Inferior parietal cortex (tissue), 1 donor: ENCODE measurements around the gene LAMA5.

Source experiments
- DNase-seq: peaks from one replicate; pipeline ENCODE4 v3.0.0-alpha.2; 2016; ENCODE audit errors: extremely low spot score

LAMA5 gene

DNA sequence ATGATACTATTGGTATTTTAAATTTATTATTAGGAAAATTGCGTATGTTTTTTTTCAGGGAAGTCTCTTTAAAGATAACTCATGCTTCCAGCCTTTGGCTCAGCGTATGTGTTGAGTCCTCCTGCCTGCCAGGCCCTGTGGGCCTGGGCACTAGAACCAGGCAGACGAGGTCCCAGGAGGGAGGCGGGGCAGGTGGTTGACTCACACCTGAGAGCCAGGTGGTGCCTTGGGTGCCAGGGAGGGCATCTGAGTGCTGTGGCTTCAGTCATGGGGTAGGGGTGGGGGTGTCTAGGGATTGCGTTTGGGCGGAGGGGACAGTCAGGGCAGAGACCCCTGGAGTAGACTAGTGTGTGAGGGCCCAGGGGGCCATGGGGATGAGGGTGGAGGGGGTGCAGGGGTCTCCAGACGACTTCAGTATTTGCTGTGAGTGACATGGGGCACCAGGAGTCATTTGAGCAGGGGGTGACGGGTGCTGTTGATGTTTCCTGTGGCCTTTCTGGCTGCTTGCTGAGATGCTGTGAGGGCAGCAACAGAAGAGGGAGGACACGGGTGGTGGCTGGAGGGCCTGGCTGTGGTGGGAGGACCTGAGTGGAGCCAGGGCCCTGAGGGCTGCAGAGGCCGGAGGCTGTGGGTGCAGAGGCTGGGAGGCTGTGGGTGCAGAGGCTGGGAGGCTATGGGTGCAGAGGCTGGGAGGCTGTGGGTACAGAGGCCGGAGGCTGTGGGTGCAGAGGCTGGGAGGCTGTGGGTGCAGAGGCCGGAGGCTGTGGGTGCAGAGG, 79.2 kb downstream of the LAMA5 start:
- DNase-seq = no peak

DNA sequence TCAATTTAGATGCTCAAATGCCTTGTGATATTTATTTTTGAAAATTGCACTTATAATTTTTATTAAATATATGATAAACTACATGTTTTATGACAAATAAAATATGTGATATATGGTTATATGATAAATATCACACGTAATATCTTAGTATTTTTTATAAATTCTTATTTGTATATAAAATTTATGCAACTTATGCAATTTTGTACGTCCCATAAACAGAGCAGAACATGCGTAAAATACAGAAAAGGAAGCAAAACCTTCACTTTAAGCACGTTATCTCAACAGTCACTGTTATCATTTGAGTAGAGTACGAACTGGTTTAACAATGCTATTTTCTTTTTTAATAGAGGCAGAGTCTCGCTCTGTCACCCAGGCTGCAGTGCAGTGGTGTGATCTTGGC, 80.0 kb downstream of the LAMA5 start:
- DNase-seq = no peak

DNA sequence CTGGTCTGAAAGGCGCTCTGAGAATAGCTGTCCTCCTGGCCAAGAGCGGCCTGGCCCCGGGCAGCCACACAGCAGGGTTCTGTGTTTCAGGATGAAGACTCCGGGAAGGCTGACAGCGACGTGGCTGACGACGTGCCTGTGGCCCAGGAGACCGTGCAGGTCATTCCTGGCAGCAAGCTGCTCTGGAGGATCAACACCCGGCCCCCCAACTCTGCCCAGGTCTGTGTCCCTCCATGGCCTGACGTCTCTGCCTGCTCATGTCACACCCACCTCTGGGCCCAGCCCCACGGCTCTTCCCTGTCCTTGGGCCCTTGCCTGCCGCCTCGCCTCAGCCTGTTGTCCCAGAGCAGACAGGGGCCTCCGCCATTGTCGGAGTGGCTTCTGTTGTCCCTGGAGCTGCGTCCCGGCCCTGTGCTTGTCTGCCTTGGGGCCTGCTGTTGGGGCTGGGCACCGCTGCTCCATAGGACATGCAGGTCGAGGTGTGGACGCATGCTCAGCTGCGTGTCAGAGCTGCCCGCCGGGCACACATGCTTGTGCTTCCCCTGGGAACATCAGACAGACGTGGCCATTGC, 80.5 kb downstream of the LAMA5 start:
- no peak for DNase-seq

DNA sequence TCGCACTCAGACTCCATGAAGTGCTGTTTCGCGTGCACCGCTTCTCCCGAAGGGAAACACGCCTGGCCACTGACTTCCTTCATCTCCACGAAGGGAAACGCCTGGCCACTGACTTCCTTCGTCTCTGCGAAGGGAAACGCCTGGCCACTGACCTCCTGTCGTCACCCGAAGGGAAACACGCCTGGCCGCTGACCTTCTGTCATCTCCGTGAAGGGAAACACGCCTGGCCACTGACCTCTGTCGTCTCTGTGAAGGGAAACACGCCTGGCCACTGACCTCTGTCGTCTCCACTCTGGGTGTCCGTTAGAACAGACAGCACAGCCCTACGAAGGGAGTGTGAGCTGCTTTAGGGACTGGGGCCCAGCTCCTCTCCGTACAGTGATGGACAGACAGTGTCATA, 81.4 kb downstream of the LAMA5 start:
- no peak for DNase-seq

DNA sequence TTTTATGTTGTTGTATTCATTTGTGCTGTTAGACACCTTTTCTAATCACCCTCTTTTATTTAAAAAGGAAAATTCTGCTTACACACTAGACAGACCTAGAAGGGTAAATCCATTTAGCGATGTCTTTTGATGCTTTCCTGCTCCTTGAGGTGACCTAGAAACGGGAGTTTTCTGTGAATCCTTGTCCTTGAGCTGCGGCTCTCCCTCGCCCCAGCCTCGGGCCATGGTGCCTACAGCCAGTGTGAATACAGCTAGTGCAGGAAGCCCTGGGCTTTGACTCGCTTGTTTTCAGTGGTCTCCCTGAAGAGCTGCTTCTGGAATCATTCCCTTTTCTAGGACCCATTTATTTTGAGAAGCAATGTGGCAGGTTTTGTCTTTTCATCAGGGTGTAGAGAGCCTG, 82.0 kb downstream of the LAMA5 start:
- no peak for DNase-seq

DNA sequence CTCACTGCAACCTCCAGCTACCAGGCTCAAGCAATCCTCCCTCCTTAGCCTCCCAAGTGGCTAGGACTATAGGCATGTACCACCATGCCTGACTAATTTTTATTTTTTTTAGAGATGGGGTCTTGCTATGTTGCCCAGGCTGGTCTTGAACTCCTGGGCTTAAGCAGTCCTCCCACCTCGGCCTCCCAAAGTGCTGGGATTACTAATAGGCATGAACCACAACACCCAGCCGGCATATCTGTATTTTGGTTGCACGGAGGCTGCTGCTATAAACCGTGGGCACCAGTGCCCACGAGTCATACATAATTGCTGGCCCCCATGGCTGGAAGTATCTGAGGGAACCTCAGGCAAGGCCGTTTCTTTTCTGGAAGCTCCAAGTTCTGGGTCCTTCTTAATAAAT, 82.7 kb downstream of the LAMA5 start:
- no peak for DNase-seq

DNA sequence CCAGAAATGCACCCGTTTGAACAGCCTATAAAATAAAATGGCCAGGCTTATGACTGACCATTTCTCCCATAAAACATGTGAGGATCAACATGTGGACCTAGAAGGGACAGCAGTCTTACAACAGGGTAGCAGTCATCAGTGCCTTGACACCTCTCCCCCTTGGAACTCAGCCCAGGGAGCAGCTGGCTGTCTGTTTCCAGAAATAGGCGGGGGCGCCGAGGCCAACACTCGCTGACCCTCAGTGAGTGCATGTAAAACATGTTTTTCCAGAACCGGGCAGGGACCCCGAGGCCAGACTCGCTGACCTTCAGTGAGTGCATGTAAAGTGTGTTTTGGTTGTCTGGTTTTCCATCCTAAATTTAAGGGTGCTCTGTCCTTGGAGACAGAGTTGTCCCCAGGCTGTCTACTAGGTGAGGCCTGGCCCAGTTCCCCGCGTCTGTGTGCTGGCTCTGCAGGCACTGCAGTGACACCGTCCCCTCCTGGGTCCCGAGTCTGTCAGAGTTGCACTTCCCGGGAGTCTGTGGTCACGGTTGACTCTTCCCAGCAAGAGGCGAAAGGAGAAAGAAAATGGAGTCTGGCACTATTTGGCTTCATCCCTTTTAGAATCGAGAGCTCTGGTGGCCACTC, 84.1 kb downstream of the LAMA5 start:
- no peak for DNase-seq

DNA sequence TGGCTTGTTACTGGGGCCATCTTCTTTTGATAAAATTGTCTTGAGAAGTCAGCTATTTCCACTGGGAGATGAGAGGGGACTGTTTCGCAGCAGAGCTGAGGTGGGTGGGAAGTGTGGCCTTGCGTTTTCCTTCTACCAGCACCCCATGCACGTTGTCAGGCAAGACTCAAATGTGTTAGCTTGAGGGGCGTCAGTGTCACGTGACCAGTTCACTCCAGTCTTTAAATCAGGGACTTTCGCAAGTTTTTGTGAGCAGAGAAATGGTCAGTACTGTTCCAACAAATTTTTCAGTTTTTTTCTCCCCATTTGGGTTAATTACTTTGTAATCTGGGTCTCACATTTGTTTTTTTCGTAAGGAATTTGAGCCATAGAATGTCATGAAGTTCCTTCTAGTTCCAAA, 85.0 kb downstream of the LAMA5 start:
- DNase-seq = no peak

DNA sequence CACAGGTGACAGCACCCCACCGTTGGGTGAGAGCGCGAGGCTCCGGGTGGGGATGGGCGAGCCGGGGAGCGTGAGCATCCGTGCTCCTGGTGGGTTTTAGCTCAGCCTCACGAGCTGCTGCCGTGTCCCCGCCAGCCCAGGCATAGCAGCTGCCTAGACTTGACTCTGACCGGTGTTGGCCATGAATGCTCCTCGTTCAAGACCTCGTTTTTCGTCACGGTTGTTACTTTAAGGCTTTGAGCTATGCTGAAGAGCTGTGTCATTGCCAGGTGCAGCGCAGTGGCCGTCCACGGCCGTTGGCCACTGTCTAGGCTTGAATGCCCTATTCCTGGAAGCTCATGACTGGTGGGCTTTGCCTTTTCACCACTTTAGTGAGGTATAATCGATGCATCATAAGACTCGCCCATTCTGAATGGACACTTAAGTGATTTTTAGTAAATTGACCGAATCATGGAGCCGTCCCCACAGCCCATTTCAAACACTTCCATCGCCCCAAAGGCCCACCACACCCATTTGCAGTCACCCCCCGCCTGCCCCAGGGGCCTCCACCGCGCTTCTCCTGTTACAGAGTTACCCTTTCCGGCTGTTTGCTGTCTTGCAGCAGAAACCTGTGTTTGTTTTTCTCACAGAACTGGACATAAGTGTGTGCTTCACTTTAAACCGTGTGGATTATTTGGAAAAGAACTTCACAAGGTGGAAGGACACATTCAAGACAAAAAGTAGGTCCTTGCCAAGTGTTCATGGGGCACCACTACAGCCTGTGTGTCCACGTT, 85.8 kb downstream of the LAMA5 start:
- no peak for DNase-seq

DNA sequence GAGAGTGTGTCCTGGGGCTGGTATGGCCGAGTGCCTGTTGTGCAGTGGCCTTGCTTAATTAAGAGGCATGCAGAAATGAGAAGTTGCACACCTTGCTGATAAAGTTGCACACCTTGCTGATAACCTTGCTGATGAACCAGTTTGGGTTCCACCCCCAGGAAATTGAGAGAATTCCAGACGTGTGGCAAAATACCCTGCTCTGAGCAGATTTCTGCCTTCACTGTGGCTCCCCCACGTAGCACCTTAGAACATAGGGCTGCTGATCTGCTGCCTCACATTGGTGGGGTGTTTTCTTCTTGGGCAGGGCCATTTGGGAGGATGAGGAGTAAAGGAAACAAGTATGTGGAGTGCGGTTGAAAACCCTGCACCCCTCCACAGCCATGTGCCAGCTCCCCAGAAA, 86.8 kb downstream of the LAMA5 start:
- DNase-seq = no peak

DNA sequence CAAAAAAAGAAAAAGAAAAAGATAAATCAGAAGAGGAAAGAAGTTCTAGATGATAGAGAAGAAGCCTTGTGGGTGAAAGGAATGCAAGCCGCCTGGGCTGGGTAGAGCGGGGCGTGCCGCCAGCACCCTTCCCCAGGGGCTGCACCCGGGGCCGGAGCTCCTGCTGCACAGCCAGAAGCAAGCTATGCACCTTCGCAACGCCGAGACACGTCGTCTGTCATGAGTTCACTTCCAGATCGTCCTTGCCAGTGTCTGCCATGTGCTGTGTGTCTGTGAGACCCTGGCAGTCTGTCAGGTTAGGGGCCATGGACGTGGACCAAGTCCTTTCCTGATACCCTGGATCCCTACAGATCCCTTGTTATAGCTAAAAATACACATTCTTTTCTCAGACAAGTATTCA, 89.9 kb downstream of the LAMA5 start:
- DNase-seq = no peak

DNA sequence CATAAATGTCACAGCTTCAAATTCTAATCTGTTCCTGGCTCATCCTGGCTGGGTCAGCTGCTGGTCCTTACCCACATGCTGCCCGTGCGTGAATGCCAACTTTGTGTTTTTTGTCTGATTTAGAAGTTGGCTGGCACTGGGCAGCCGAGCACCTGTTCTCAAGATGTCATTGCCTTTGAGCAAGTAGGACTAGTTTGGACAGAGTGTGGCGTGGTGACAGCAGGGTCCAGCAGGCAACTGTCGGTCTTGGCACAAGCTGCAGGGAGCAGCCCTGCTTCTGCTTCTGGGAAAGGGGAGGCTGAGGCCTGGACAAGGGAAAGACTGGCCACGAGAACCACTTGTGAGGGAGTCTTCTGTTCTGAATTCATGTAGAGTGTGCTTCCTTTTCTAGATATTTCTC, 90.7 kb downstream of the LAMA5 start:
- DNase-seq = peak; percentile 6

DNA sequence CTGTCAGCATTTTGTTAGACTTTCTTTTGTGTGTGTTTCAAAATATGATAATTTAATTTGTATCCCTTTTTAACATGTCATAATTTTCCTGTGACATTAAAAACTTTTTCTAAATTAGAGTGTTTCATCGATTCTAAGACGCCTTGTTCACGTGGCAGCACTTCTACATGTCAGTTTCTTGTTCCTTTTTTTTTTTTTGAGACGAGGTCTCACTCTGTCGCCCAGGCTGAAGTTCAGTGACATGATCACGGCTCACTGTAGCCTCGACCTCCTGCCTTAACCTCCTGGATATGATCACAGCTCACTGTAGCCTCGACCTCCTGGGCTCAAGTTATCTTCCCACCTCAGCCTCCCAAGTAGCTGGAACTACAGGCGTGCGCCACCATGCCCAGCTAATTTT, 91.9 kb downstream of the LAMA5 start:
- no peak for DNase-seq

DNA sequence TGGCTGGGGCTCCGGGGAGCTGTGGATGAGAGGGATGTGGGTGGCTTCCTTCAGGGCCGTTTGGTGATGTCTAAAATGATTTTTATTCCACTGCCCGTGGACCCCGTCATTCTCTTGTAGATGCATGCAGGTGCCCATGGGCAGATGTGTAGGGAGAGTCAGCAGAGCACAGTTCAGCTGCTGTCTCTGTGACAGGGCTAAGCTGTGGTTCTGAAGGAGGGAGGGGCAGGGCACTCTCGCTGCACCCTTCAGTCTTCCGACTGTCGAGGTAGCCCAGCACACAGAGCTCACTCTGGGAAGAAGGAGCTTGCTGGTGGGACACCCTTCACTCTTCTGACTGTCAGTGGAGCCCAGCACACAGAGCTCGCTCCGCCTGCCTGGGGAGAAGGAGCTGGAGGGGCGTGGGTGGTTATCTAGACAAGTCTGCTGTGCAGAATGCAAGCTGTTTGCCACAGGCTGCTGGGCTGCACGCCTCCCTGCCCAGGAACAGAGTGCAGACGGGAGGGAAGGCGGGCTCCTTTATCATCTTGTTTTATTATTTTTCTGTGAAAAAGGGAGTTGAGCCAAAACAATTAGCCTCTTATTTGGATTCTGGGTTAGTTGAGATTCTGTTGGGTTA, 92.7 kb downstream of the LAMA5 start:
- DNase-seq = peak; percentile 45

DNA sequence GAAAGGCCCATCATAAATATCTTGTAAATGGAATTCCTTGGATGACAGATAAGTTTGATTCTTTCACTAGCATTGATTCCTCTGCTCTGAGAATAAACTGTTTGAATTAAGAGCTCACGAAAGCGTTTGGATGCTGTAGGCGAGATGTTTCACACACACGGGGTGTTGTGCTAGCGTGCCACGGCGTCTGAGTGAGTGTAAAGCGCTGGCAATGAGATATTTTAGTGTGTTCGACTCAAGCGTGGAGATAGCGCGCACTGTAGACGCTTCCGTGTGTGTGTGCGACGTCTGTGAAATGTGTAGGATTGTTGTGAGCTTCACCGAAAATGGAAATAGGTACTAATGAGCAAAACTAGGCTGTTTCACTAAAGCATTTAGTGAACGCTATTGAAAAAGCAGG, 93.7 kb downstream of the LAMA5 start:
- DNase-seq = no peak

DNA sequence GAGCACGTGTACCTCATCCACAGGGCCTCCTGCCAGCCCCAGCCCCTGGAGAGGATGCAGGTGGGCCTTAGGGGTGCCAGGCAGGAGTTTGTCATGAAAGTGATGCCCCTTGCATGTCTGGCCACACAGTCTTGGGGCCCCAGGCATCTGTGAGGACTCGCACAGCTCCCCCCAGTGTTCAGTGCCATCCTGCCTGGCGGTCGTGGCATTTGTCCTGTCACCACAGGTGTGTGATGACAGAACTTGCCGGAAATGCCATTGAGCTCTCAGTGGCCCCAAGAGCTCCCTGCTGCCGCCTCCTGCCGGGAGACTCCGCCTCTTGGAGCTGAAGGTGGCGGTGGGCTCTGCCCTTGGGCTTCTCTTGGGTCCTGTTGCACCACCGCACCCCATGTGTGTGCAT, 94.9 kb downstream of the LAMA5 start:
- no peak for DNase-seq

DNA sequence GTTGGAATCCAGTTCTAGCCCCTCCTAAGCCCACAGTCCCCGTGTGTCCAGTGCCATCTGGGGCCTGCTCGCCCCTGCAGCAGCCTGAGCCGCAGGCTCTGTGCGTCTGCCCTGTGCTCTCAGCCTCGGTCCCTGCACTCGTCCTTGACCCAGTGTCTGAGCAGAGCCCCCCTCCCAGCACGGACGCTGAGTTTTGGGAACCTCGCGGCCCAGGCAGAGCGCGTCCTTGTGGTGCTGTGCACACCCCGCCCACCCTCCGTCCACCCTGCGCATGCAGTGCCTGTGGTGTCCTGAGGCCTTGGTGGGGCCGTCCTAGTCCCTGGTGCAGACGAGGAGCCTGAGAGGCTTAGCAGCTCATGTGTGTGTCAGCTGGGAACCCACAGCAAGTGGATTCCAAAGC, 97.2 kb downstream of the LAMA5 start:
- DNase-seq = no peak

DNA sequence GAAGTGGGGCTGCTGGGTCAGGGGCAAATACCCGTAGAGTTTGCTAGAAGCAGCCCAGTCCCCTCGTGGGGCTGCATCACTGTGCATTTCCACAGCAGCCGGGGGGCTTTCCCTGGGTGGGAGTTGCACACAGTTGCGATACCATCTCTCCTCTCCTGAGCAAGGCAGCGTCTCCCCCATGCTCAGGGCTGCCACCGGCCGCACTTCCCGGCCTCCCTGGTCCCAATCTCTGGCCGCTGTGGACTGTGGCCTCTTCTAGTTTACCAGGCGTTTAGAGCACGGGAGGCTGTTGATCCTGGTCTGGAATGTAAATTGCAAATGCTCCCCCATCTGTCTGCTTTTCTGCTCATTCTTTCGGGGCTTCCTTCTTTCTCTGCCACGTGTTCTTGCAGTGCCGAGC, 97.7 kb downstream of the LAMA5 start:
- DNase-seq = no peak

DNA sequence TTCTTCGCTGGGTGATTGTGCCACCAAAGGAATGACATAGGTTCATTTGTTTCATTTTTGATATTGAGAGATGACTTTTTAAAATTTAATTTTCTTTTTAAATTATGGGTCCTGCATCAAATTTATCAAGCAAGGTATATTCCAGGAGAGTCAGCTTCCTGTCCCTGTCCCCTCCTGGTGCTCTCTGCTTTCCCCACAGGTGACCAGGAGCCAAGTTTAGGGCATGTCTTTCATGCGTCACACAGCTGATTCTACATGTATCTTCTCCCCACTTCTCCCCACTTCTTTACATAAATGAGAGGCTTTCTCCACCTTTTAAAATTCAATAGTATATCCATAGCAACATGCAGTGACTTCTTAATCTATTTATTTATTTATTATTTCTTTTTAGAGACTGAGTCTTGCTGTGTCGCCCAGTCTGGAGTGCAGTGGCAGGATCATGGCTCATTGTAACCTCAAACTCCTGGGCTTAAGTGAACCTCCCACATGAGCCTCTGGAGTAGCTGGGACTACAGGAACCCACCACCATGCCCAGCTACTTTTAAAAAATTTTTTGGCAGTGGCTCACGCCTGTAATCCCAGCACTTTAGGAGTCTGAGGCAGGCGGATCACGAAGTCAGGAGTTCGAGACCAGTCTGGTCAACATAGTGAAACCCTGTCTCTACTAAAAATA, 98.7 kb downstream of the LAMA5 start:
- DNase-seq = no peak

DNA sequence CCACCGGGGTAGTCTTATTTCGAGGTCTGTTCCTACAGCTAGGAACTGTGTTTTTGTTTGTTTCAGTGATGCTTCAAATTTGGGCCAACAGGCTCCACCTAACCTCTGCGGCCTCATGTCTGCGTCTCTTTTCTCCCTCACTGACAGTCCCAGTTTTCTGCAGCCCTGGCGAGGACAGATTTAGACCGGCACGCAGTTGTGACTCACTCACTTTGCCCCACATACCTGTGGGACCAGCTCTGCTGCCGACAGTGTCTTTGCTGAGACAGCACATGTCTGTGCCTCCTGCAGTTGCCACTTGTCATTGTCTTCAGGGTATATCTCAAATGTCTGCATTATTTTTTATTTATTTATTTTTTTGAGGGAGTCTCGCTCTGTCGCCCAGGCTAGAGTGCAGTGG, 99.6 kb downstream of the LAMA5 start:
- peak; percentile 18 for DNase-seq

DNA sequence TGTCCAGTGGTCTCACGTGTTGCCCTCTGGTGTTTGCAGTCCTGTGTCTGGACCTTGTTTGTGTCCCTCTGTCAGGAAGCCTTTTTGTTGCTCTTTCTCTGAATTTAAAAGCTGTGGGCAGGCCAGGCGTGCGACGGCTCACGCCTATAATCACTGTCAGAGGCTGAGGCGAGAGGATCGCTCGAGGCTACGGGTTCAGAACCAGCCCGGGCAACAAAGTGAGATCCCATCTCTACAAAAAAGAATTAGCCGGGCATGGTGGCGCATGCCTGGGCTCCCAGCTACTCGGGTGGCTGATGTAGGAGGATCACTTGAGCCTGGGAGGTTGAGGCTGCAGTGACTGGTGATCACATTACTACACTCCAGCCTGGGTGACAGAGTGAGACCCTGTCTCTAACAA, 100.3 kb downstream of the LAMA5 start:
- no peak for DNase-seq

DNA sequence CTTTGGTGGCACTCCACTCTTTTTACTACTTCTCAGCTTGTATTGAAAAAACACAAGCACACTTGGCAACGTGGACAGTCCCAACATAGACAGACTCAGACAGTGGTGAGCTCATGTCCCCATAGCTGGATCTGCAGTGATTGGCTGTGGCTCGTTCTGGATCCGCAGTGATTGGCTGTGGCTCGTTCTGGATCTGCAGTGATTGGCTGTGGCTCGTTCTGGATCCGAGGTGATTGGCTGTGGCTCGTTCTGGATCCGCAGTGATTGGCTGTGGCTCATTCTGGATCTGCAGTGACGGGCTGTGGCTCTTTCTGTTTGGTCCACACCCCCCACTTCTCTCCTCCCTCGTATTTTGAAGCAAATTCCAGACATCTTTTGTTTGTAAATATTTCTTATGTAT, 100.8 kb downstream of the LAMA5 start:
- no peak for DNase-seq
